Spleen (tissue), 11 donors: Measurements from ENCODE around the gene OR1I1. TPM values are rescaled to one million over a fixed set of nuclear protein-coding genes. Genes with fewer than 3 reads are reported as not detected.

Experiments
- DNase-seq: peaks from one replicate; pipeline ENCODE4 v3.0.0-alpha.2; 2020
- H3K27ac ChIP-seq, 8 donors: fragments of 200-600 bp; sonication (generic) in 7 of 8; 1 replicate in 4 of 8; 2 replicates in 4 of 8; pipeline versions ENCODE4 v1.5.0 to v1.8.0; 2016 to 2021; ENCODE audit warnings: inconsistent platforms in 4 of 8, mild to moderate bottlenecking in 4 of 8, moderate library complexity in 1 of 8
- H3K27me3 ChIP-seq, 7 donors: fragments of 200-600 bp; sonication (generic) in 6 of 7; replicated peaks in 1 of 7; 1 replicate in 4 of 7; 2 replicates in 3 of 7; pipeline versions ENCODE4 v1.5.0 to v1.8.0; 2016 to 2021; ENCODE audit warnings: inconsistent platforms in 3 of 7, mild to moderate bottlenecking in 1 of 7
- H3K36me3 ChIP-seq, 6 donors: fragments of 200-600 bp; sonication (generic) in 5 of 6; 1 replicate in 4 of 6; 2 replicates in 2 of 6; pipeline versions ENCODE4 v1.5.0 to v1.8.0; 2016 to 2021; ENCODE audit warnings: inconsistent platforms in 2 of 6
- H3K4me1 ChIP-seq, 6 donors: fragments of 200-600 bp; sonication (generic) in 5 of 6; 1 replicate in 3 of 6; 2 replicates in 3 of 6; pipeline versions ENCODE4 v1.5.0 to v1.8.0; 2016 to 2021; ENCODE audit warnings: inconsistent platforms in 3 of 6
- H3K4me3 ChIP-seq, 8 donors: fragments of 200-600 bp; sonication (generic) in 7 of 8; 1 replicate in 4 of 8; 2 replicates in 4 of 8; pipeline versions ENCODE4 v1.5.0 to v1.8.0; 2016 to 2021; ENCODE audit warnings: inconsistent platforms in 4 of 8, mild to moderate bottlenecking in 4 of 8, moderate library complexity in 2 of 8
- H3K9me3 ChIP-seq, 8 donors: fragments of 200-600 bp; sonication (generic) in 7 of 8; 1 replicate in 4 of 8; 2 replicates in 4 of 8; pipeline versions ENCODE4 v1.5.0 to v1.8.0; 2016 to 2021; ENCODE audit warnings: inconsistent platforms in 4 of 8
- CTCF ChIP-seq, 11 experiments: fragments of 200-600 bp in 7 of 11; fragments of 450-650 bp in 4 of 11; sonication (generic) in 4 of 11; IDR thresholded peaks in 8 of 11; conservative IDR thresholded peaks in 3 of 11; 1 replicate in 7 of 11; 2 replicates in 4 of 11; pipeline versions ENCODE4 v1.4.0 to v1.8.0; 2016 to 2021; ENCODE audit warnings: antibody characterized with exemption in 11 of 11, inconsistent platforms in 4 of 11, mild to moderate bottlenecking in 1 of 11
- POLR2A ChIP-seq, 3 donors: fragments of 450-650 bp; IDR thresholded peaks; one replicate each; pipeline ENCODE4 v1.5.1; 2017; ENCODE audit warnings: antibody characterized with exemption in 3 of 3, mild to moderate bottlenecking in 1 of 3
- POLR2AphosphoS5 ChIP-seq, 3 donors: sonication (generic); formaldehyde crosslinking; IDR thresholded peaks; one replicate each; pipeline ENCODE4 v1.5.1; 2017; ENCODE audit warnings: antibody characterized with exemption in 3 of 3
- WGBS, 5 donors: extraction: QIAGEN DNeasy Blood & Tissue Kit in 3 of 5; methylation state at CpG; one replicate each; pipeline versions ENCODE4 v1.1.5 to v1.1.7; 2013 to 2018; 5-methylcytosine and 5-hydroxymethylcytosine counted together
- intact Hi-C: fragments of 100-400 bp; cut with DNase I; formaldehyde crosslinking; loops from one replicate; pipeline ENCODE4 v1.15.0; 2023; ENCODE audit warnings: low total_unique reads
- polyA plus RNA-seq, 3 donors: library from polyadenylated mRNA; stranded (reverse); fragments of 200-250 nt; gene quantifications; one replicate each; pipeline ENCODE4 v1.2.1, GENCODE V29; 2013
- total RNA-seq, 7 donors: library from RNA; depleted of rRNA in 3 of 7; stranded (reverse); fragments of >200 nt in 3 of 7; fragmentation: NEBNext Ultra II Directional in 4 of 7; extraction: Animal tissue kit (Norgen Biotek cat#: 25700) in 4 of 7; gene quantifications; one replicate each; pipeline versions ENCODE4 v1.1.0 to v1.2.1, GENCODE V29; 2016 to 2021
- donor health status: healthy with polysubstance abuse.
- donor health status: DM: no; HTN: no; CAD: no; lungs with moderate emphysema.
- donor health status: DM: no; HTN: no; CAD: no.
- donor health status: Bipolar disorder and iron deficiency.
- donor health status: healthy.
- donor health status: DM: no; HTN: no; CAD: no.
- donor health status: DM: yes; HTN: yes; CAD: no.

Gene OR1I1
- total and polyA plus RNA-seq, 10 donors, result 0.06 TPM; not detected in 9

GRCh38 chr19:15118789-15119494, 36.9 kb downstream of the OR1I1 start:
- Histone ChIP-seq H3K9me3 (peaks cover 0 to 3% (median 0%) of the 10 kb centered on the region in 8 donors), H3K4me3 (no peak overlapping the region), H3K27ac (no peak overlapping the region), H3K36me3 (peaks cover 8 to 96% (median 85%) of the 10 kb centered on the region in 6 donors), H3K27me3 (no peaks in the 10 kb centered on the region), H3K4me1 (peaks cover 0 to 11% (median 4%) of the 10 kb centered on the region in 6 donors)
- no peak for DNase-seq
- TF ChIP-seq POLR2AphosphoS5 (IDR thresholded peaks at IDR 0.05) (no peak), POLR2A (IDR thresholded peaks at IDR 0.05) (no peak), CTCF (IDR thresholded peaks at IDR 0.05 in 8 of 11, conservative IDR thresholded peaks at IDR 0.05 in 3 of 11) (no peak)
- intact Hi-C loops, result no loop called here
- 91 to 98% (median 95%) methylated on average over 20 of the region's 20 CpGs for WGBS, 5 donors

GRCh38 chr19:15120135-15121026, 38.4 kb downstream of the OR1I1 start:
- 96 to 98% (median 97%) methylated on average over 14 of the region's 14 CpGs for WGBS, 5 donors
- intact Hi-C loops, result no loop called here

GRCh38 chr19:15122331-15123030, 40.5 kb downstream of the OR1I1 start:
- 95 to 97% (median 96%) methylated on average over 14 to 21 of the region's 21 CpGs for WGBS, 5 donors
- no peak overlapping the region for H3K27ac ChIP-seq
- DNase-seq, result no peak
- no peak for TF ChIP-seq CTCF (IDR thresholded peaks at IDR 0.05 in 8 of 11, conservative IDR thresholded peaks at IDR 0.05 in 3 of 11)
- no peak for TF ChIP-seq POLR2AphosphoS5 (IDR thresholded peaks at IDR 0.05)
- TF ChIP-seq POLR2A (IDR thresholded peaks at IDR 0.05), result no peak
- peaks cover 6 to 61% (median 53%) of the 10 kb centered on the region in 6 donors for H3K36me3 ChIP-seq
- intact Hi-C loops, result no loop called here
- H3K4me3 ChIP-seq, result no peak overlapping the region
- peaks cover 0 to 3% (median 0%) of the 10 kb centered on the region in 8 donors for H3K9me3 ChIP-seq
- peaks cover 0 to 30% (median 21%) of the 10 kb centered on the region in 6 donors for H3K4me1 ChIP-seq
- H3K27me3 ChIP-seq, result no peaks in the 10 kb centered on the region

More at GRCh38 chr19:15120135-15121026, 38.4 kb downstream of the OR1I1 start:
- Histone ChIP-seq H3K27ac (no peak overlapping the region), H3K4me1 (peaks cover 0 to 20% (median 15%) of the 10 kb centered on the region in 6 donors), H3K9me3 (peaks cover 0 to 3% (median 0%) of the 10 kb centered on the region in 8 donors), H3K4me3 (no peak overlapping the region), H3K36me3 (peaks cover 8 to 82% (median 74%) of the 10 kb centered on the region in 6 donors), H3K27me3 (no peaks in the 10 kb centered on the region)
- no peak for TF ChIP-seq CTCF (IDR thresholded peaks at IDR 0.05 in 8 of 11, conservative IDR thresholded peaks at IDR 0.05 in 3 of 11)
- TF ChIP-seq POLR2A (IDR thresholded peaks at IDR 0.05), result no peak
- no peak for DNase-seq
